Esophagus muscularis mucosa (tissue), 4 donors: Measurements from ENCODE around the gene MGLL. TPM values are rescaled to one million over a fixed set of nuclear protein-coding genes. Genes with fewer than 3 reads are reported as not detected.

Experiments
- DNase-seq: peaks from one replicate; pipeline ENCODE4 v3.0.0-alpha.2; 2017; ENCODE audit errors: extremely low spot score
- H3K27ac ChIP-seq, 4 donors: fragments of 200-600 bp; sonication (generic); replicated peaks in 1 of 4; 1 replicate in 3 of 4; 2 replicates in 1 of 4; pipeline ENCODE4 v1.5.1; 2016 to 2019; ENCODE audit warnings: mild to moderate bottlenecking in 1 of 4
- H3K27me3 ChIP-seq, 4 donors: fragments of 200-600 bp; sonication (generic); one replicate each; pipeline versions ENCODE4 v1.5.1 to v1.6.0; 2016 to 2019
- H3K36me3 ChIP-seq, 4 donors: fragments of 200-600 bp; sonication (generic); one replicate each; pipeline ENCODE4 v1.5.1; 2016 to 2019
- H3K4me1 ChIP-seq, 4 donors: fragments of 200-600 bp; sonication (generic); one replicate each; pipeline ENCODE4 v1.5.1; 2016 to 2019
- H3K4me3 ChIP-seq, 4 donors: fragments of 200-600 bp; sonication (generic); 1 replicate in 2 of 4; 2 replicates in 2 of 4; pipeline ENCODE4 v1.5.1; 2016 to 2019; ENCODE audit warnings: mild to moderate bottlenecking in 4 of 4, moderate library complexity in 1 of 4
- H3K9me3 ChIP-seq, 4 donors: fragments of 200-600 bp; sonication (generic); 1 replicate in 3 of 4; 2 replicates in 1 of 4; pipeline ENCODE4 v1.5.1; 2016 to 2019
- EP300 ChIP-seq: sonication (generic); formaldehyde crosslinking; IDR thresholded peaks from one replicate; pipeline ENCODE4 v1.6.1; 2017; ENCODE audit warnings: antibody characterized with exemption
- POLR2A ChIP-seq: fragments of 450-650 bp; IDR thresholded peaks from one replicate; pipeline ENCODE4 v1.6.1; 2017; ENCODE audit warnings: antibody characterized with exemption, moderate library complexity, mild to moderate bottlenecking, low read depth
- POLR2AphosphoS5 ChIP-seq, 2 donors: sonication (generic); formaldehyde crosslinking; IDR thresholded peaks; one replicate each; pipeline ENCODE4 v1.6.1; 2017; ENCODE audit warnings: antibody characterized with exemption in 2 of 2
- WGBS: methylation state at CpG from one replicate; pipeline ENCODE4 v1.1.5; 2018; 5-methylcytosine and 5-hydroxymethylcytosine counted together
- intact Hi-C: fragments of 100-400 bp; cut with DNase I; formaldehyde crosslinking; loops from one replicate; pipeline ENCODE4 v1.15.1; 2023
- total RNA-seq, 4 donors: library from RNA; depleted of rRNA; stranded (reverse); fragments of >200 nt; gene quantifications; one replicate each; pipeline versions ENCODE4 v1.1.0 to v1.2.1, GENCODE V29; 2016
- TF ChIP-seq, protein P1 (sequence below), 3 experiments: fragments of 200-600 bp in 2 of 3; fragments of 450-650 bp in 1 of 3; sonication (generic) in 2 of 3; IDR thresholded peaks; one replicate each; pipeline ENCODE4 v1.5.1; 2017 to 2019; ENCODE audit warnings: antibody characterized with exemption in 3 of 3, mild to moderate bottlenecking in 2 of 3, moderate library complexity in 1 of 3

Gene MGLL
- total RNA-seq = 100 to 1,000 TPM in 1 of 4 donors, 10 to 100 TPM in 3; 56.5 to 155 (median 80.7) TPM

DNA sequence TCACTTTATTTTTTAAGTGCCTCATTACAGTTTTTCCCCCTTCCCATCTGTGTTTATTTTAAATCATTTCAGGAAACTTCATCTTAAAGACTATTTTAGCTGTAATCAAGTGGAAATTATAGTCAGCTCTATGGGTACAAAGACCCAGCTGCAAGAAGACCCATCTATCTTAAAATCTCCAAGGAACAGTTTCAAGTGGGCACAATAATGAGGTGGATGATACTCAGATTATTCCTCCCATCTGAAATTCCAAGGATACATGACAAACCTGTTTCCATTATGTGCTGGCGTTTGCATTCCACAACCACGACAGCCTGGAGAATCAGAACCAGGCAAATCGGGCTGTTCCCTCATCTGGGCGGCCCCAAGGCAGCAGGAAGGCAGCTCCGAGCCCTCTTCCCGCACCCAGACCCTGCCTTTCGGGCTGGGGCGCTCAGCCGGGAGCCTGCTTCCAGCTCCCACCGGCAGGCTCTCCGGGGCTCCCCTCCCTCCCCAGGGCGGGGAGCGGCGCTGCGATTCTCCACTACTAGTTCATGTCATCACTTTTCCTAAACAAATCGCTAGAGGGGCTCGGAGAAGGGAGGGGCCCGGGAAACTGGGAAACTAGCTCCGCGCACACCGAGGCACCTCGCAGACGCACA lies at the start of gene MGLL:
Gene MGLL (minus strand): TSS at position 475 of the 641 bp plus-strand sequence. CDS start 197 bp downstream, at position 278.
- TF ChIP-seq EP300 (no peak), POLR2AphosphoS5 (IDR thresholded peaks at IDR 0.05) (peak; percentile 40 to 71), POLR2A (no peak)
- TF ChIP-seq, protein P1, sequence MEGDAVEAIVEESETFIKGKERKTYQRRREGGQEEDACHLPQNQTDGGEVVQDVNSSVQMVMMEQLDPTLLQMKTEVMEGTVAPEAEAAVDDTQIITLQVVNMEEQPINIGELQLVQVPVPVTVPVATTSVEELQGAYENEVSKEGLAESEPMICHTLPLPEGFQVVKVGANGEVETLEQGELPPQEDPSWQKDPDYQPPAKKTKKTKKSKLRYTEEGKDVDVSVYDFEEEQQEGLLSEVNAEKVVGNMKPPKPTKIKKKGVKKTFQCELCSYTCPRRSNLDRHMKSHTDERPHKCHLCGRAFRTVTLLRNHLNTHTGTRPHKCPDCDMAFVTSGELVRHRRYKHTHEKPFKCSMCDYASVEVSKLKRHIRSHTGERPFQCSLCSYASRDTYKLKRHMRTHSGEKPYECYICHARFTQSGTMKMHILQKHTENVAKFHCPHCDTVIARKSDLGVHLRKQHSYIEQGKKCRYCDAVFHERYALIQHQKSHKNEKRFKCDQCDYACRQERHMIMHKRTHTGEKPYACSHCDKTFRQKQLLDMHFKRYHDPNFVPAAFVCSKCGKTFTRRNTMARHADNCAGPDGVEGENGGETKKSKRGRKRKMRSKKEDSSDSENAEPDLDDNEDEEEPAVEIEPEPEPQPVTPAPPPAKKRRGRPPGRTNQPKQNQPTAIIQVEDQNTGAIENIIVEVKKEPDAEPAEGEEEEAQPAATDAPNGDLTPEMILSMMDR (IDR thresholded peaks at IDR 0.05) = peak in 1 of 3 experiments; percentile 16
- H3K9me3 ChIP-seq = no peaks in the 10 kb centered on the region
- WGBS = under 1% methylated on average over 19 of the region's 23 CpGs
- intact Hi-C loops = loop anchor here (5.0 kb wide), 2 partner anchors 75 to 125 kb away; no protein-coding TSS in a partner anchor
- H3K27ac ChIP-seq = peak within 1 kb of the TSS; percentile 86 to 92 (median 86)
- H3K27me3 ChIP-seq = no peaks in the 10 kb centered on the region
- peaks cover 0 to 8% (median 6%) of the 10 kb centered on the region in 4 donors for H3K36me3 ChIP-seq
- H3K4me3 ChIP-seq = peak within 1 kb of the TSS; percentile 89 to 96 (median 94)
- peaks cover 37 to 62% (median 53%) of the 10 kb centered on the region in 4 donors for H3K4me1 ChIP-seq
- no peak for DNase-seq

DNA sequence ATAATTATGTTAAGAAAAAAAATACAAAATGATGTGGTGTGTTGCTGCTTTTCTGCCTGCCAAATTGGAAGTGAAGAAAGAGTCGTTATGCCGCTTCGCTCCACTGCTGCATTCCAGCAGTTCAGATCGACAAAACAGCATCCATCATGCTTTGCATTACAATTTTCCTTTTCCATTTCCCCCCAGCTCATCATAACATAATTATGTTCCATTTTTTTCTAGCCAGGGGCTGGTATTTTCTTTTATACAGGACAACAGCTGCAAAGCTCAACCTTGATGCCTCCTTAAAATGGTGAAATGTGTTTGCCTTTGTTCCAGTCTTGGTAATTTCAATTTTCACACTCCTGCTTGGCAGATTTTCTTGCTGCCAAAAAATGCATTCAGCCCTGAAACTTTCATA lies 47.8 kb upstream of the MGLL start:
- no peak for TF ChIP-seq EP300
- TF ChIP-seq, protein P1 (IDR thresholded peaks at IDR 0.05) = no peak
- Histone ChIP-seq H3K4me1 (no peaks in the 10 kb centered on the region), H3K27me3 (no peaks in the 10 kb centered on the region), H3K36me3 (no peaks in the 10 kb centered on the region), H3K9me3 (no peaks in the 10 kb centered on the region), H3K4me3 (no peak overlapping the region), H3K27ac (no peak overlapping the region)
- intact Hi-C loops = no loop called here
- WGBS = 79% methylated on average over 4 of the region's 4 CpGs
- no peak for DNase-seq

DNA sequence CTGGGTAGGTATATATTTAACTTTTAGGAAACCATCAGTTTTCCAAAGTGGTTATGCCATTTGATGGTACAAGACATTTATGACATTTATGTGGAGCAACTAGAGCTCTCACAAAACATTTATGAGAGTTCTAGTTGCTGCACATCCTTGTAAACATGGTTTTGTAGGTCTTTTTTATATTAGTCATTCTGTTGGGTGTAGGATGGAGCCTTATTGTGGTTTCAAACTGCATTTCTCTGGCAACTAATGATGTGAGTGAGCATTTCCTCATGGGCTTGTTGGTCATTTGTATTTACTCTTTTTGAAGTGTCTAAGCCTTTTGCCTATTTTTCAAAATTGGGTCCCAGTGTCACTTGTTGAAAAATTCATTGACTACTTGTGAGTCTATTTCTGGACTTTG lies 45.7 kb upstream of the MGLL start:
- intact Hi-C loops = no loop called here
- no peaks in the 10 kb centered on the region for H3K4me1 ChIP-seq
- H3K36me3 ChIP-seq = no peaks in the 10 kb centered on the region
- H3K27ac ChIP-seq = no peak overlapping the region
- H3K4me3 ChIP-seq = no peak overlapping the region
- DNase-seq = no peak
- H3K27me3 ChIP-seq = no peaks in the 10 kb centered on the region
- TF ChIP-seq EP300 (no peak), POLR2AphosphoS5 (IDR thresholded peaks at IDR 0.05) (no peak), POLR2A (no peak)
- TF ChIP-seq, protein P1 (IDR thresholded peaks at IDR 0.05) = no peak
- no peaks in the 10 kb centered on the region for H3K9me3 ChIP-seq

DNA sequence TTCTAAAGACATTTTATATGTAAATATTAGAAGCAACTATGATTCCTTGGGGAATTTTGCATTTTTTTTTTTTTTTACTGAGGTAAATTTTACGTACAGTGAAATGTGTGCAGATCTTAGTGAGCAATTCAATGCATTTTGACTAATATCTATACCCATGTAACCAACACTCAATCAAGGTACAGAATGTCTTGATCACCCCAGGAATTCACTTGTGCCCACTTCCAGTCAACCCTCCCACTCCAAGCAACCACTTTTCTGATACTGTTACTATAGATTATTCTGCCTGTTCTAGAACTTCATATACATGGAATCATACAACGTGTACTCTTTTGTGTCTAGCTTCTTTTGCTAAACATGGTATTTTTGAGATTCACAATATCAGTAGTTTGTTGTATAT lies 45.1 kb upstream of the MGLL start:
- TF ChIP-seq EP300 (no peak), POLR2A (no peak), POLR2AphosphoS5 (IDR thresholded peaks at IDR 0.05) (no peak)
- TF ChIP-seq, protein P1 (IDR thresholded peaks at IDR 0.05) = no peak
- H3K4me1 ChIP-seq = no peaks in the 10 kb centered on the region
- H3K36me3 ChIP-seq = no peaks in the 10 kb centered on the region
- WGBS = 93% methylated on average over 2 of the region's 2 CpGs
- H3K9me3 ChIP-seq = no peaks in the 10 kb centered on the region
- H3K27me3 ChIP-seq = no peaks in the 10 kb centered on the region
- no peak for DNase-seq
- intact Hi-C loops = no loop called here
- H3K4me3 ChIP-seq = no peak overlapping the region
- no peak overlapping the region for H3K27ac ChIP-seq

DNA sequence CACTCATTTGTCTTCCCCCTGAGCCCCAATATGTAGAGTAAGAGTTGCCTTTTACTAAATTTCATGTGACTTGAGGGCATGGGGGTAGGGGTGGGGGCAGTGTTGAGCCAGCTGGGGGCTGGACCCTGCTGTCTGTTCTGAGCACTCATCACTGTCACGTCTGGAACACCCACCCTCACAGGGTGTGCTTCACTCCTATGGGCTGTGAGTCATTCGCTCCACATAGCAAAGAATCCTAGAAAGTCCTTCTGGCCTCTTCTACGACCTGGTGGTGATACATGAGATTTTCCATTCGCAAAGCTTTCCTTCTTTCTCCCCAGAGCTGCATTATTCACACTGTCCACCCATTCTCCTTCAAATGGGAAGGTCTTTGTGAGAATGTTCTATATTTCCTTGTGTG lies 43.6 kb upstream of the MGLL start:
- 60% methylated on average over 4 of the region's 4 CpGs for WGBS
- Histone ChIP-seq H3K9me3 (no peaks in the 10 kb centered on the region), H3K4me1 (no peaks in the 10 kb centered on the region), H3K27ac (no peak overlapping the region), H3K4me3 (no peak overlapping the region), H3K27me3 (no peaks in the 10 kb centered on the region), H3K36me3 (no peaks in the 10 kb centered on the region)
- DNase-seq = no peak
- TF ChIP-seq POLR2A = no peak
- TF ChIP-seq POLR2AphosphoS5 (IDR thresholded peaks at IDR 0.05) = no peak
- TF ChIP-seq, protein P1 (IDR thresholded peaks at IDR 0.05) = no peak
- TF ChIP-seq EP300 = no peak
- intact Hi-C loops = no loop called here
